Right lung (tissue), 10 donors: Measurements from ENCODE around the gene CRYBB3. TPM values are rescaled to one million over a fixed set of nuclear protein-coding genes. Genes with fewer than 3 reads are reported as not detected.

Experiments
- DNase-seq, 2 donors: peaks; one replicate each; pipeline ENCODE4 v3.0.0-alpha.2; 2013
- long read RNA-seq, 8 donors: transcript quantifications; one replicate each; lab custom pipeline, GENCODE V29; 2026
- polyA plus RNA-seq, 5 donors: library from polyadenylated mRNA; unstranded; fragments of 120-200 nt; gene quantifications; one replicate each; pipeline versions ENCODE4 v1.2.1 to v1.2.3, GENCODE V29; 2013; ENCODE audit warnings: inconsistent platforms in 1 of 5, low replicate concordance in 1 of 5; ENCODE audit not compliant: insufficient read length in 5 of 5, insufficient read depth in 1 of 5

Gene CRYBB3
- polyA plus RNA-seq = under 1 TPM in 4 of 5 donors, not detected in 1; 0.19 to 0.42 (median 0.32) TPM
- long read RNA-seq, donor 1 = 0 reads
- long read RNA-seq, donor 2 = 0 reads
- long read RNA-seq, donor 3 = 0 reads
- long read RNA-seq, donor 4 = 0 reads
- long read RNA-seq, donor 5 = 0 reads
- long read RNA-seq, donor 6 = 0 reads
- long read RNA-seq, donor 7 = 0 reads
- long read RNA-seq, donor 8 = 0 reads

DNA sequence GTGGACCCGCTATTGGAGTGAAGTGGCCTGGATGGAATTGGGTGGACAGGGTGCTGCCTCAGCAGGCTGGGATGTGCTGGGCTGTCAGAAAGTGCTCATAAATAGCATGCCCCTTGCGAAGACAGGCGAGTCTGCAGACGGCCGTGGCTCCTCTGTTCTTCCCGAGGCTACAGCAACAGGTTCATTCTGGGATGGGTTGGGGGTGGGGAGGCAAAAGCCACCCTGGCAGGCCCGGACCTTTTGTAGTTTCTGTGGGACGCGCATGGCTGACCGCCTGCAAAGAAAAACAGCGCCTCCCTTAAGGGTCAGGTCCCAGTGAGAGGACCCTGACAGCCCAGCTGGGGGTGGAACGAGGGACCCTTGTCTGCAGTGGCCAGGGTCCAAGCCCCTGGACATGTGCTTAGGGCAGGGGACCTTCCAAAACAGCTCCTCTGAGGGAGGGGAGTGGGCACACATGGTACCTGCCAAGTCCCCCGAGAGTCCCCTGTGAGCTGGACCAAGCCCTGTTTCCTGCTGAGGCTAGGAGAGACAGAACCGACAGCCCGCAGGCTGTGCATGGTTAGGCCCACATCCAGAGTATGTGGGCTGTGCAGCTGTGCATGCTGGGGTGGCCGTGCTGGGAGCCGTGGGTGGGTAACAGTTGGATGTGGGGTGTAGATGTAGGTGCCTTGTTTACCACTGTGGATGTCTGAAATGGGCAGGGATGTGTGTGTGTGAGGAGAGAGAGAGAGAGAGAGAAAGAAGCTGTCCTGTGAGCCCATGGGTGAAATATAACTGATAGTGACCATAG is at the start of gene CRYBB3:
TSS of gene CRYBB3 (plus strand) at position 128 of the 790 bp plus-strand sequence. CDS start 1,539 bp downstream, outside the sequence.
- no peak for DNase-seq

DNA sequence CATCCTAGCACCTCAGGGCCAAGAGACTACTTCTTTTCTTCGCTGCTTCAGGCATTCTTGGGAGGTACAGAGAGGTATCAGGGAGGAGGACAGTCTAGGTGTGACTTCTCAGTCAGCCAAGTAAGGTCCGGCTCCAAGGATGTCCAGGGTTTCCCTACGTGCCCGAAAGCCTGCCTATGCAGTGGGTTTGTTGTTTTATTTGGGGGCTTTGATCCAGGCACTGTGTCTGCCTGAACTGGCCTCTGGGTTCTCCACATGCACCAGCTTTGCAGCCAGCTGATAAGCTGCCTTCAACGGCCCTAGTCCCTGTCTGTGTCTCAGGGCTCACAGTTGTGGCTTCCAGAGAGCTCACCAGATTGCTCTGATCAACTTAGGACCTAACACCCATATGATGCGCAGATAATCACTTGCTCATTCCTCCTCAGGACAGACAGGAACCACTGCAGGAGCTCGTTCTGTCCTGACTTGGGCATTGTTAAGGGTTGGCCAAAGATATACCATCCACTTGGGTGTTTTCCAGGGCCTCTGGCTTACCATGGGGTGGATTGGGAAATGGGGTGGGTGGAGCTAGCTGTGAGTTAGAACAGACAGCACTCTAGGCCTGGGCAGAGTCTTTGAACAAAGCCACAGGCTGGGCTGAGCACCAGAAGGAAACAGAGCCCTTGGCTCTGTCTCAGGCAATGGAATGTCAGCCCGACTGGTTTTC is 45.5 kb upstream of the CRYBB3 start:
- DNase-seq = peak in 1 of 2 donors; percentile 23

DNA sequence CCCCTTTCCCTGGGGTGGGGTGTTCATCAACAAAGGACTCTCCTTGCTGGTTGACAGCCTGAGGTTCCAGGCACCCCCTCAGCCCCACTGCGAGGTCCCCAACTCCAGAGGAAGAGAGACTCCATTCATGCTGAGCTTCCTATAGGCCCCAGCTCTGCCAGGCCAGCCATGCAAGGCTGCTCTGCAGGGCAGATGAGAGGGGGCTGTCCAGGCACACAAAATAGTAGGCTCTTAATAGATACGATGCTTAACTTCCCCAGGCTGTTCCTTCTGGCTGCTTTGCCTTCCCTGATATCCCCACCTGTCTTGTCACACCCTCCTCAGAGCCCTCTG is 45.0 kb upstream of the CRYBB3 start:
- DNase-seq = no peak

DNA sequence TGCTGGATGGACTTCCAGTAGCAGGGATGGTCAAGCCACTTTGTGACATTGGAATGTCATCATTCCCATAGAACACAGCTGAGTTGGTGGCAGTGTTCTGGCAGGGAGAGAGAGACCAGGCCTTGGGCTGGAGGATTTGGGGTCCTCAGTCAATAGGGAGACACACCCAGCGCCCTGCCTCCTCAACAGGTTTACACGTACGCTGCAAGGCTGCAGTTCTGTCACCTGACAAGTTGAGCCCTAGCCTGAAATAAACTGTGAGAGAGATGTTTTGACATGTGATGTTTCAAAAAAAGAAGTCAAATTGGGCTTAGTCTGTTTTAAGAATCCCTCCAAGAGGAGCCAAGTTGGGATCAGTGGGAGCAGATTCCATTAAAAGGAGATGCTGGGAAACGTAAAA is 42.9 kb upstream of the CRYBB3 start:
- DNase-seq = no peak

DNA sequence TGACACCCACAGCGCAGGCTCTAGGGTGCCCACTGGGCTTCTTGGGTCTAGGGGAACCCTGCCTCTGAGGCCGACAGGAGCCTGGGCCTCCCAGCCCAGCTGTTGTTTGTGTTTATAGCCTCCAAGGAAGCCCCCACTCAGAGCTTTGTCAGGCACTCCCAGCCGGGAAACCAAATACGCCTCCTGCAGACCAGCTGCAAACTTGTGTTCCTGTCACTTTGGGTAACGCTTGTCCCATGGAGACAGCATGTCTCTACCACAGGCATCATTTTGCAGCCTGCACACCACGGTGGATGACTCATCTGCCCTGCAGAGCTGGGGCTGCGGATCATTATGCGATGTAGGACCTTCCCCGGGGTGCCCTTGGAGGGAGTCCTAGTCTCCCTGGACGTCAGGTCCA is 40.6 kb upstream of the CRYBB3 start:
- DNase-seq = no peak

DNA sequence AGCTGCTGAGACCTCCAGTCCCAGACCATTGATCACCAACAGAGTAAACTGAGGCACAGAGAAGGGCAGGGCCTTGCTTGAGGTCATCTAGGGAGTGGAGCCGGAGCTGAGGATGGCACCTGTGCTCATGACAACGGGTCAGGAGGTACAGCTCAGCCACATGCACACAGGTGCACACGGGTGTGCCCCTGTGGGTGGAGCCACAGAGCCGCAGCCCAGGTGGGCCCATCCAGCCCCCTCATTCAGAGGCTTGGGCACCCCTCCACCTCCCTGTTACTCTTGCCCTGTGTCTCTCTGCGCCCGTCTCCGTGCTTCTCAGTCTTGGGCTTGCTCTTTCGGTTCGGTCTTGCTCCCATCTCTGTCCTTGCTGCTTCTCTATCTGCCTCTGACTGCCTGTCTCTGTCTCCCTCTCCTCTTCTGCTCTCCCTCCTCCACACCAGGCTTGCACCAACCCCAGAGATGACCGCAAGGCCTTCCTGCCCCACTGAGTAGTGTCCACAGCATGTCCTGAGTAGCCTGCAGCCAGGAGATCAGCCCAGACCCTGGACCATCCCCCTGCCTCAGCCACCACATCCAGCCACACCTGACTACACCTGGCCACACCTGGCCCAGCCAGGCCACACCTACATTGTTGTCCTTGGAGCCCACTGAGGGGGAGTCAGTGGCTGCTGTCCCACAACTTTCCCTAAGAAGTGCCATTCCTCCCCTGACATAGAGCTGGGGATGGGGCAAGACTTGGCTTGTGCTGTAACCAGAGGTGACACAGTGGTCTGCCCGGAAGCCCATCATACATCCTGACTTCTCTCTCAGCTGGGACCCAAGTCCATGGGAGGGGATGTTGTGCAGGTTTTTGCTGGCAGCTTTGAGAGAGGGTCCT is 39.3 kb upstream of the CRYBB3 start:
- DNase-seq = no peak

DNA sequence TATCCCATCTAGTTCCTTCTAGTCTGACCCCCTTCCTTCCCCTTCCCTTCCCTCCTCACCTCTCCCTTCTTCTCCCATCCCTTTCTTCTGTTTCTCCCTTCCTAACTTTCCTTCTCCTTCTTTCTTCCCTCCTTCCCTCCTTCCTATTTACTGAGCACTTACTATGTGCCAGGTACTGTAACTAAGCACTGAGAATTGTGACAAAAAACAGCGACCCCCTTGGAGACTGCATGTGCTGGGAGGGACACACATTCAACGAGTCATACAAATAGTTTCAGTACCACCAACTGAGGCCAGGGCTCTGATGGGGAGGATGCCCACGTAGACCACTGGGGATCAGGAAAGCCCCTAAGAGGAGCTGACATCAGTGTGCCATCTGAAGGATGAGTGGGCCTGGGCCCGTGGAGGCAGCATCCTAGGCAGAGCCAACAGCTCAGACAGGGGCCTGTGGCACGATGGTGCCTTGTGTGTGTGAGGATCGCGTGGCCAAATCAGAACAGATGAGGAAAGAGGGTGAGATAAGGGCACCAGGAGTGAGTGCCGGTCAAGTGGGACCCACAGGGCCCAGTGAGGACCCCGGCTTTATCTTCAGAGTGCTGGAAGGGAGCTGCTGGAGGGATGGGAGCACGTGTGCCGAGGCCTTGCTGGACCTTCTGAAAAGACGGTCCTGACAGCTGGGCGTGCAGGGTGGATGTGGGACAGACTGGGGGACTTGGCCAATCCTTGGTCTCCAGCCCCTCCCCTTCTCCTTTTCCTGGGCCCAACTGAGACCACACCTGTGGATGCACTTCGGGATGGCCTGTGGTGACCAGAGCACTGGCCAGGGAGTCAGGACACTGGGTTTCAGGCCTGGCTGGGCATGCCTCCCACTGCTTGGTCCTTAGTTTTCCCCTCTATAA is 38.4 kb upstream of the CRYBB3 start:
- no peak for DNase-seq

DNA sequence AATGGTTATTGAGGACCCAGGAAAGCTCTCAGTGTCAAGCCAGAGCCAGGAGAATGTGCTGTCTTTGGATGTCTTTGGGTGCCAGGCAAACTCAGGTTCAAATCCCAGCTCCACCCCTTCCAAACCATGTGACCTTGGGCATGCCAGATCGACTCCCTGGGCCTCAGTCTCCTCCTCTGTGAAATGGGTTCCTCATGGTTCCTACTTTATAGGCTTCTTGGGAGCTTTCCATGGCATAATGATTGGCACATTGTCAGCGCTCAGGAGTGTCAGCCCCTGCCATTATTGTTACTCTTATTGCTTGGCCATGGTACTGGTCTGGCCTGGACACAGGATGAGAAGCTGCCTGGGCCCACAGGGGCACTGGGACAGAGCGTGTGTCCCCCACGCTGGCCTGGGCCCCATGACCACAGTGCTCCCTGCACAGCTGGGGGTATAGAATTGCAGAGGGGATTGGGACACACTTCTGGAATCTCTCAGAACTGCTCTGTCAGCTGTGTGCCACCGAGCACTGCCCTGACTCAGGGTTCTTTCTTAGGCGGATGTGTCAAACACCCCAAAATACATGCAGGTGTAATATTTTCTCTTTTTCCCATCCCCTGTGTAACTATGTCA is 37.6 kb upstream of the CRYBB3 start:
- DNase-seq = no peak

DNA sequence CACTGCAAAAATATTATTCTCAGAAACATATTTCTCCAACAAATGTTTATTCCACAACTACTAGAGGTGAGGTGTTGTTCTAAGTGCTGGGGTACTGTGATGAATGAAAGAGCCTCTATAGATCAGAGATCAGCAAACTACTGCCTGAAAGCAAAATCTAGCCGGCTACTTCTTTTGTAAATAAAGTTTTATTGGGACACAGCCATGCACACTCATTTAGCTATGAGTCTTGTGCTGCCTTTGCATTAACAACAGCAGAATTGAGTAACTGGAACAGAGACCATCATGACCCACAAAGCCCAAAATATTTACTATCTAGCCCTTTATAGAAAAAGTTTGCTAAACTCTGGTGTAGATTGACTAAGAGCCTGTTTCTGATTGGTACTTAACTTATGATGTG is 37.1 kb upstream of the CRYBB3 start:
- no peak for DNase-seq

DNA sequence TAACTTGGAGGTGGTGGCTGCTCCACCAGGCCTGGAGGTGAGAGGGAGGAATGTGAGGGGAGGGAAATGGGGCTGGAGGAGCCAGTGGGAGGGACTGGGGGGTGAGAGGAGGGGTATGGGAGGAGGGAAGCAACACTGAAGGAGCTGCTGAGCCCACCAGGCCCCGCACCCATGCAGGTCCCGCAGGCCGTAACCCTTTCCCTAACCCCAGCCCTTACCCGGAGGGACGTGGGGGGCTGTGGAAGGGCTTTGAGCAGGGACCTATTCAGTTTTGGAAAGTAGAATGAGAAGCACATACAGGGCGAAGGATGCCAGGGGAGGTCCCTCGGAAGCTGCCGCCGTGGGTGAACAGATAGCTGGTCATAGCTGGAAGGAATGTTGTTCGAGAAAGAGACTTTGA is 33.9 kb upstream of the CRYBB3 start:
- DNase-seq = no peak

DNA sequence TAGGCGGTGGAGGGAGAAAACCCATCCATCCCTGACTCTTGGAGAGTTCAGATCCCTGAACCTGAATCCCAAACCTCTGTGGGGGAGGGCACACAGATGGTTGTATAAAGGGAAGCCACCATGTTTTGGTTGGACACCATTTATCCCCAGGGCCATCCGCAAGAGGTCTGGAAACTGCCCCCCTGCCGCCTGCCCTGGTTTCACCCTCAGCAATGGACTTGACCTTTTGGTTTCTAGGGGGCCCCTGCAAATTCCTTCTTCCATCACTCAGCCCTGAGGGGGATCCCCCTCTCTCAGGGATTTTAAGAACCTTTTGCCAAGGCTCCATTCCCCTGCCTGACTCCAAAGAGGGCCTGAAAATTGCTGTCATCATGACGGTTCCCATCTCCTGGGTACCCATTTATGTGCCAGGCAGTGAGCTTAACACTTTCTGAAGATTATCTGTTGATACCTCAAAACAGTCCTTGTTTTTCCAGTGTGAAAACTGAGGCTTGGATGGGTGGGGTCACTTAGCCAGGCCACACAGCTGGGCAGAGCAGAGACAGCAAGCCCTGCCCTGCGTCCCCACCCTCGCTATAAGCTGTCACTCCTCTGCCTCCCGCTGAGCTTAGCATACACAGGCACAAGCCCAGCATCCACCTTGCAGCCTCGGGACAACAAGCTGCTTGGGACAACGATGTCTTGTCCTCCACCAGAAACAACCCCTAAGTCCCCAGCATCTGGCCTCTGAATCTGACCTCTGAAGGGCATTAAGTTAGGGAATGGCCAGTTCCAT is 33.2 kb upstream of the CRYBB3 start:
- DNase-seq = no peak

DNA sequence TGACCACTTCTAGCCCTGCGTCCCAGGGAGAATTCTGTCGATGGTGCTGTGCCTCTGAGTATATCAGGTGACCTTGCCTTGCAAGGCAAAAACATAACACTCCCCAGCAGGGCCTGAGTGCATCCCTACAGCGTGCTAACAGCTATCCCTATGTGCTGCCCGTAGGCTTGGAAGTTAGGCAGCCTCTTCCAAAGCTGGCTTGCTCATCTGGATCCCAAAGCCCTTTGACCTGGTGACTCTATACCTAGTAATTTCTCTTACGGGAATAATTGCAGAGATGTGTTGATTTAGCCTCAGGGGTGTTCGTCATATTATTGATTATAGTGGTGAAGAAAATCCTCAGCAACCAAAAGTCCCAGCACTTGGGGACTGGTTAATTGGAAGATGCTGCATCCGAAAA is 32.6 kb upstream of the CRYBB3 start:
- no peak for DNase-seq

DNA sequence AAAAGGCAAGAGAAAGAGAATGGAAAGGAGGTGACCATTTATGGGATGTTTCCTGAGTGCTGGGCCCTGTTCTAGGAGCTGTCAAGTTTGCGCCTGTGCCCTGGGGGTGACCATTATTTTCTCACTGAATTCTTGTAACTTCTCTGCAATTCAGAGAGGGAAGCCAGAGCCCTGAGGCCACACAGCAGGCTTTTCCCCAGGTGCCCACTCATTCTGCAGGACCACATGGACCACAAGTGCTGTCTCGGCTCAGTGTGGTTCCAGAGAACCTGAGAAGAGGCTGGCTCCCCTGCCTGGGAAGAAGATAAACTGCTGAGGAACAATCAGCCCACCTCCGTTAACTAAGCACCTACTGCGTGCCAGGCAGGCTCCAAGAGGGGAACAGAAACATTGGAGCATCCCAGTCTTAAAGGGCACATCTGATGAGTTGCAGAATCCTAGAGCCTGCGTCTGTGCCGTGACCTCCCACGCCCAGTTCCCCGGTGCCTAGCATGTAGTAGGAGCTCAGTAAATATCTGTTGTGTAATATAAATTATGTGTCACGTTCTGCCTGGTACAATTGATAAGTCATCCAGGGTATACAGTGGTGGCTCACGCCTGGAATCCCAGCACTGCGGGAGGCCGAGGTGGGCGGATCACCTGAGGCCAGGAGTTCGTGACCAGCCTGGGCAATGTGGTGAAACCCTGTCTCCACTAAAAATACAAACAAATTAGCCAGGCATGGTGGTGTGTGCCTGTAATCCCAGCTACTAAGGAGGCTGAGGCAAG is 31.6 kb upstream of the CRYBB3 start:
- no peak for DNase-seq

DNA sequence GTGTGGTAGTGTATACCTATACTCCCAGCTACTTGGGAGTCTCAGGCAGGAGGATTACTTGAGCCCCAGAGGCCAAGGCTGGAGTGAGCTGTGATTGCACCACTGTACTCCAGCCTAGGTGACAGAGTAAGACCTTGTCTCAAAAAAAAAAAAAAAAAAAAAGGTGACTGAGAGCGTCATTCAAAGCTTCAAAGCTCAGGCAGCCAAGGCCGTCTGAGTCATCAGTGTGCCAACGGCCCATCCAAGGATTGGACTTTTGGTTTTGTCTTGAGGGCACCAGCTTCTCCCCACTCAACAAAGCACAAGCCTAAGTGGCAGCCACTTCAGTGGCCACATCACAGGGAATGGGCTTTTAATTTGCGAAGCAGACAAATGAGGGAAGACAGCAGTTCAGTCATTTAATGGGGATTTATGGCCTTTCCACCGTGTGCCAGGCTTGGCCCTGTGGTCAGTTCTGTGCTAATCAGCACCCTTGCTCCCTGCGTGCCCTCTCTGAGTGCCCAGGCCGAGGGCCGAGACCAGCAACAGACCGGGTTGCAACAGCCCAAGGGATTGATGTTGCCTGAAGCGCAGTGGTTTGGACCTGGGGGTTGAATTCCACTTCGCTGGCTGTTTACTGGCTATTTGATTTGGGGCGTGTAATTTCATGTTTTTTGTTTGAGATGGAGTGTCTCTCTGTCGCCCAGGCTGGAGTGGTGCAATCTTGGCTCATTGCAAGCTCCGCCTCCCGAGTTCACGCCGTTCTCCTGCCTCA is 30.2 kb upstream of the CRYBB3 start:
- DNase-seq = no peak

DNA sequence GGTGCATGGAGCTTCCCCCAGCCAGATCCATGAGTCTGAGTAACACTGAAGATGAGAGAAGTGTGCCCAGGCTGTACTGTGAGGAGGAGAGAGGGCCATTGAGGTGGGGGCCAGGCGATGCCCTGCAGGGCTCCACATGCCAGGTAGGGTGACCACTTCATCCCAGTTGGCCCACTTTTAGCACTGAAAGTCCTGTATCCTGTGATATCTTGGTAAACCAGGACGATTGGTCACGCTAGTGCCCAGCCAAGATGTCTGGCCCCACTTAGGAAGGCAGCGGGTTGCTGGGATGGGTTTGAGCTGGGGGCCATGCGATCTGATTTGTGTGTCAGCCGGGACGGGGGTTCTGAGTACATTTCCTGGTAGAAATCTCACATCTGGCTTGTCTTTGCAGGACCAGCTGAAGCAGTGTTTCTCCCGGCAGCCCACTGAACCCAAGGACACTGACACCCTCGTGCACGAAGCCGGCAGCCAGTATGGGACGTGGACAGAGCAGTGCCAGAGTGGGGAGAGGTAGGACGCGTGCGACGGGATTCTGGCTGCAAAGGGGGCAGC is 29.2 kb upstream of the CRYBB3 start:
- DNase-seq = no peak

DNA sequence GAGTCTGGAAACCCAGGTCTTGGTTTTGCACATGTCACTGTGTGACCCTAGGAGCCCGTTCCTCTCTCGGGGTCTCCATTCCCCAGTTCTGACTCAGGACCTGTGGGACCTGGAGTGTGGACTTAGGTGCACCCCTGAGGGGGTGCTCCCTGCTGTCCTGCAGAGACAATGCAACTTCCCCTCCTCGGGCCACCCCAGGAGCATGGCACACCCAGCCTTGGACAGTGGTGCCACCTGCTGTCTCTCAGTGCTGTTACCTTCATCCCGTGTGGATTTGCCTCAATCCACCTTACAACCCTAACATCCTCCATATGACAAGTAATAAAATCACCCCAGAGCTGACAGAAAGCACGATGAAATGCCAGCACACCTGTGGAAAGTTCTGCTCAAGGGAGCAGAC is 27.5 kb upstream of the CRYBB3 start:
- no peak for DNase-seq

DNA sequence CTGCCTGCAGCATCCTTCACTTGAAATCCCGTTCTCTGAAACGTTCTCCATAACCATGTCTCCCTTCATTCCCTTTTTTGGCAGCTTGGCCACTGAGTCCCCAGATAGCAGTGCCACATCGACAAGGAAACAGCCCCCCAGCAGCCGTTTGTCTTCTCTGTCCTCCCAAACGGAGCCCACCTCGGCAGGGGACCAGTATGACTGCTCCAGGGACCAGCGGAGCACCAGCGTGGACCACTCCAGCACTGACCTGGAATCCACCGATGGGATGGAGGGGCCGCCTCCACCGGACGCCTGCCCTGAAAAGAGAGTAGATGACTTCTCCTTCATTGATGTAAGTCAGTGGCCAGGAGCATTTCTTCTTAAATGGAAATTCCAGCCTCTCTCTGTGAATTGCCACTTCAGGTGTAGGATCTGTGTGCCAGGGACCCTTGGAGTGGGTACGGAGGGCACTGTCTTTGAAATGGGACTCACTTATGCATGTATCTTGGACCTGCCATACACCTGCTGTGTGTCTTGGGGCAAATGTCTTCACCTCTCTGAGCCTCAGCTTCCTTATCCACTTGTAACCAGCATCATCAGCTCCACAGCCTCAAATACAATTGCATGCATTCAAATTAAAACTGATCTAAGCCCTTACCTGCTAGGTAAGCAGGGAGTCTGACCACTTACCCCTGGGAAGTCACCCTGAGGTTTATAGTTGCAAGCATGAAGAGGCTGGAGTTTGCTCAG is 25.3 kb upstream of the CRYBB3 start:
- no peak for DNase-seq
